ENCODE data around the gene TPSB2. TPM values are rescaled to one million over a fixed set of nuclear protein-coding genes. Genes with fewer than 3 reads are reported as not detected.

TPSB2 gene
- total and polyA plus RNA-seq, 7 donors, result 1.9 to 14.2 (median 3.3) TPM

DNA sequence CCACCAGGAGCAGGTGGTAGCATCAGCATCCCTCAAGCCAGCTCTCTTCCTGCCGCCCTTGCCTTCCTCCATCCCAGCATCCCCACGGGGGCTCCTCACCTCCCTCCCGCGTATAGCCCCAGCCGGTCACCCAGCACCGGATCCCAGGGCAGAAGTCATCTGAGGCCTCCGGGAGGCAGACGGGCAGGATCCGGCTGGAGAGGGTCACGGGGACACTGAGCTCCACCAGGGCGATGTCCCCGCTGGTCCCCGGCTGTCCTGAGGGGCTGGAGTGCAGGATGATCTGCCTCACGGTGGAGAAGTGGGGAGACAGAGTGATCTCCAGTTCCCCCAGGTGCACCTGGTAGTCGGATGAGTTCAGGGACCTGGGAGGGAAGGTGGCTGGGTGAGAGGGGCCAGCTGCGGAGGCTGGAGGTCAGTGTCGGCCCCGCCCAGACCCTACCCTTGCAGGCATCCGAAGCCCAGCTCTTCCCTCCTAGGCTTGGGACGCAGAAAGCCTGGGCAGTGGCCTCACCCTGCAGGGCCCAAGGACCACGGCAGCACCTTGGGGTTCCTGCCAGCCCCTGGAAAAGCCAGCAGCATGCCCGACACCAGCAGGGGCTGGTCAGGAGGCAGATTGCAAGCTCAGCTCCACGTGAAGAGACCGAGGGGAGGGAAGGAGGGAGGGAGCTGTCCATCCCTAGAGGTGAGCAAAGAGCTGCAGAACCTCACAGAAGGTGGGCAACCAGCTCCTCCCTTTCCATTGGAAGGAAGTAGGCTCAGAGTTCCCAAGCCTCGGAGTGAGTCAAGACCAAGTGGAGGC lies 7.2 kb downstream of the TPSB2 start:
- DNase-seq (peak in 1 of 2 donors; percentile 52), ATAC-seq (no peak)
- no peak for TF ChIP-seq CTCF (IDR thresholded peaks at IDR 0.05)
- intact Hi-C loops (cut with DNase I), result no loop called here
- H3K9me3 ChIP-seq, result no peaks in the 10 kb centered on the region
- H3K36me3 ChIP-seq (ENCODE audit: insufficient read depth in 1 of 2, low read depth in 1 of 2), result no peaks in the 10 kb centered on the region
- no peak overlapping the region for H3K4me3 ChIP-seq
- H3K27me3 ChIP-seq (ENCODE audit: insufficient read depth in 3 of 3, low read length in 2 of 3), result peaks cover 0 to 23% (median 5%) of the 10 kb centered on the region in 3 donors
- 62 to 66% (median 62%) methylated on average over 23 to 25 of the region's 25 CpGs for WGBS, 3 donors
- H3K27ac ChIP-seq, result no peak overlapping the region
- no peaks in the 10 kb centered on the region for H3K4me1 ChIP-seq

DNA sequence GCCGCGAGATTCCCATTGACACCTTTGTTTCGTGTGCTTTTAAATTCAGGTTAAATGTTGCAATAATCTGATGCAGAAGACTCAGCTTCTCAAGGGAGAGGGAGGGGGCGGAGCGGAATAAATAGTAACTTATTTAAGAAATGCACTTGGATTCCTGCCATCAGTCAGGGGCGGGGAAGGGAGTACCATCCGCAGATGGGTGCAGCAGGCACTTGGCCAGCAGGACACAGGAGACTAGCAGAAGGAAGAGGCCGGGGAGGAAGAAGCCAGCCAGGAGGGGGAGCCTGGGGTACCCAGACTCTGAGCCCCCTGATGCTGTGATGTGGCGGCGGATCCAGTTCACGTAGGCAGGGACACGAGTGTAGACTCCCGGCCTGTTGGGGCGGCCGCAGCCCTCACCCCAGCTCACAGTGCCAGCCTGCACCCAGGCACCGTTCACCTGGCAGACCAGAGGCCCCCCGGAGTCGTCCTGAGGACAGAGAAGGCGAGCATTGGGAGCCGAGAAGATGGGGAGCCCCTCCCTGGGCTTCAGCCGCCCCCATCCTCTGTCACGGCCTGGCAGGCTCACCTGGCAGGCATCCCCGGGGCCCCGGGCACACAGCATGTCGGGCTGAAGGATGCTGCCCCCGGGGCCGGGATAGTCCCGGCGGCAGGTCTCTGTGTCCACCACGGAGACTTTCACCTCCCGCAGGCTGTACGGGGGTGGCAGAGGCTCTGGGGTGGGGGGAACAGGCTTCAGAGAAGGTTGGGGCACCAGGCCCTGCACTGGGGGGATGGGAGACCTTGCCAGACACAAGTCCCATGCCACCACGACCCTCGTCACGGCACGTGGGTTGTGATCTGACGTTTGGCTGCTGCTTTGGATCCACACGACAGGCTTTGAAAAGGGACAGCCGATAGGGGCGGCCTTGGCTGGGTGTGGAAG lies 8.1 kb downstream of the TPSB2 start:
- DNase-seq (peak in 1 of 2 donors; percentile 47), ATAC-seq (no peak)
- Histone ChIP-seq H3K4me3 (no peak overlapping the region), H3K27me3 (ENCODE audit: insufficient read depth in 3 of 3, low read length in 2 of 3) (peaks cover 0 to 28% (median 5%) of the 10 kb centered on the region in 3 donors), H3K36me3 (ENCODE audit: insufficient read depth in 1 of 2, low read depth in 1 of 2) (no peaks in the 10 kb centered on the region), H3K9me3 (no peaks in the 10 kb centered on the region), H3K27ac (no peak overlapping the region), H3K4me1 (no peaks in the 10 kb centered on the region)
- WGBS, 3 donors, result 68 to 75% (median 73%) methylated on average over 38 to 40 of the region's 40 CpGs
- intact Hi-C loops (cut with DNase I), result no loop called here
- no peak for TF ChIP-seq CTCF (IDR thresholded peaks at IDR 0.05)

- H3K4me1 ChIP-seq, result no peaks in the 10 kb centered on the region
- no peak for TF ChIP-seq CTCF (IDR thresholded peaks at IDR 0.05)
- intact Hi-C loops (cut with DNase I), result no loop called here
- H3K27ac ChIP-seq, result no peak overlapping the region
- DNase-seq (peak in 1 of 2 donors; percentile 50), ATAC-seq (no peak)
- no peaks in the 10 kb centered on the region for H3K9me3 ChIP-seq
- peaks cover 0 to 35% (median 5%) of the 10 kb centered on the region in 3 donors for H3K27me3 ChIP-seq (ENCODE audit: insufficient read depth in 3 of 3, low read length in 2 of 3)
- WGBS, 3 donors, result 76 to 78% (median 77%) methylated on average over 46 to 48 of the region's 48 CpGs
- no peaks in the 10 kb centered on the region for H3K36me3 ChIP-seq (ENCODE audit: insufficient read depth in 1 of 2, low read depth in 1 of 2)
- no peak overlapping the region for H3K4me3 ChIP-seq
These were observed 8.9 kb downstream of the TPSB2 start for GRCh38 chr16:1220841-1221627.

DNA sequence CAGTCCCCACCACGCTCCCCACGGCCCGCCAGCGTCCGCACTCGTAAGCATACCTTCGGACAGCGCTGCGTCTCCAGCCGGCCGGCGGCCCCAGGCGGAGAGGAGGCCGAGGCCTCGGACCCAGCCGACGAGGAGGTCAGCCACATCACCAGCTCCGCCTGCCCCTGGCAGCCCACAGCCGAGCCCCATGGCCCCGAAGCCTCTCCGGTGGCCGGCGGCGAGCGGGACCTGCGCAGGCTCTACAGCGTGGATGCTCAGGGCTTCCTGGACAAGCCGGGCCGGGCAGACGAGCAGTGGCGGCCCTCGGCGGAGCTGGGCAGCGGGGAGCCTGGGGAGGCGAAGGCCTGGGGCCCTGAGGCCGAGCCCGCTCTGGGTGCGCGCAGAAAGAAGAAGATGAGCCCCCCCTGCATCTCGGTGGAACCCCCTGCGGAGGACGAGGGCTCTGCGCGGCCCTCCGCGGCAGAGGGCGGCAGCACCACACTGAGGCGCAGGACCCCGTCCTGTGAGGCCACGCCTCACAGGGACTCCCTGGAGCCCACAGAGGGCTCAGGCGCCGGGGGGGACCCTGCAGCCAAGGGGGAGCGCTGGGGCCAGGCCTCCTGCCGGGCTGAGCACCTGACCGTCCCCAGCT lies 9.8 kb downstream of the TPSB2 start:
- no peaks in the 10 kb centered on the region for H3K4me1 ChIP-seq
- H3K4me3 ChIP-seq, result no peak overlapping the region
- no peak for TF ChIP-seq CTCF (IDR thresholded peaks at IDR 0.05)
- 89 to 93% (median 89%) methylated on average over 46 to 55 of the region's 55 CpGs for WGBS, 3 donors
- peaks cover 0 to 40% (median 5%) of the 10 kb centered on the region in 3 donors for H3K27me3 ChIP-seq (ENCODE audit: insufficient read depth in 3 of 3, low read length in 2 of 3)
- H3K36me3 ChIP-seq (ENCODE audit: insufficient read depth in 1 of 2, low read depth in 1 of 2), result no peaks in the 10 kb centered on the region
- DNase-seq, result no peak
- no peak overlapping the region for H3K27ac ChIP-seq
- ATAC-seq, result no peak
- no peaks in the 10 kb centered on the region for H3K9me3 ChIP-seq
- intact Hi-C loops (cut with DNase I), result no loop called here

All from psoas muscle (tissue), 8 donors.